Peyer's patch (tissue), 4 donors: Measurements from ENCODE around the gene PTTG2.

Experiments
- CTCF ChIP-seq, 6 experiments: fragments of 450-650 bp in 4 of 6; fragments of 200-600 bp in 2 of 6; sonication (generic) in 1 of 6; IDR thresholded peaks; one replicate each; pipeline ENCODE4 v1.5.1; 2017 to 2019; ENCODE audit warnings: antibody characterized with exemption in 6 of 6, mild to moderate bottlenecking in 3 of 6, moderate library complexity in 1 of 6
- POLR2A ChIP-seq, 2 donors: fragments of 450-650 bp; IDR thresholded peaks; one replicate each; pipeline ENCODE4 v1.5.1; 2017; ENCODE audit warnings: antibody characterized with exemption in 2 of 2, mild to moderate bottlenecking in 2 of 2, moderate library complexity in 2 of 2

GRCh38 chr4:37935026-37935425 lies 25.2 kb upstream of the PTTG2 start:
- TF ChIP-seq CTCF (IDR thresholded peaks at IDR 0.05) (no peak), POLR2A (IDR thresholded peaks at IDR 0.05) (no peak)
